ENCODE data around the gene VWA5B2.
A peak's percentile ranks its signal among the peaks of the same experiment; 100 is the strongest.
"Not testable (repeated sequence)": the region's sequence is repeated elsewhere in the genome, so short reads cannot be mapped to it uniquely, and the experiment has no call there.

The VWA5B2 gene

DNA sequence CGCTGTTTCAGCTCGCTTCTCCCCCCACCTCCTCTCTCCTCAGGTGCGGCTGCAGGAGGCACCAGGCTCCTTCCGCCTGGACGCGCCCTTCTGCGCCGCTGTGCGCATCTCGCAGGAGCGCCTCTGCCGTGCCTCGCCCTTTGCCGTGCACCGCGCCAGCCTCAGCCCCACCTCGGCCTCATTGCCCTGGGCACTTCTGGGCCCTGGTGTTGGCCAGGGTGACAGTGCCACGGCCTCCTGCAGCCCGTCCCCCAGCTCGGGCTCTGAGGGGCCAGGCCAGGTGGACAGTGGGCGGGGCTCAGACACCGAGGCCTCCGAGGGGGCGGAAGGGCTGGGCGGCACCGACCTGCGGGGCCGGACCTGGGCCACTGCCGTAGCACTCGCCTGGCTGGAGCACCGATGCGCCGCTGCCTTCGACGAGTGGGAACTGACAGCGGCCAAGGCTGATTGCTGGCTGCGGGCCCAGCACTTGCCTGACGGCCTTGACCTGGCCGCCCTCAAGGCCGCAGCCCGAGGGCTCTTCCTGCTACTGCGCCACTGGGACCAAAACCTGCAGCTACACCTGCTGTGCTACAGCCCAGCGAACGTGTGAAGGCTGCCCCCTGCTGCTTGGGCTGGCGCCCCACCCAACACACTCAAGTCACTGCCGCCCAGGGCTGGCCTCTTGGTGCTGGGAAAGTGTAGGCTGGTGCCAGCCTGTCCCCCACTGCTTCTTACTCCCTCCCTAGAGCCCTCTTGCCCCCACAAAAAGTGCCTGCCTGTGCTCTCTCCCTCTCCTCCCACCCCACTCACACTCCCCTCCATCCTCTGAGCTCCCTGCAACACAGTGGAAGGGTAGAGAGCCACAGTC lies 12.3 kb downstream of the VWA5B2 start:
- no peak for DNase-seq (ENCODE audit: low read depth, low spot score)

DNA sequence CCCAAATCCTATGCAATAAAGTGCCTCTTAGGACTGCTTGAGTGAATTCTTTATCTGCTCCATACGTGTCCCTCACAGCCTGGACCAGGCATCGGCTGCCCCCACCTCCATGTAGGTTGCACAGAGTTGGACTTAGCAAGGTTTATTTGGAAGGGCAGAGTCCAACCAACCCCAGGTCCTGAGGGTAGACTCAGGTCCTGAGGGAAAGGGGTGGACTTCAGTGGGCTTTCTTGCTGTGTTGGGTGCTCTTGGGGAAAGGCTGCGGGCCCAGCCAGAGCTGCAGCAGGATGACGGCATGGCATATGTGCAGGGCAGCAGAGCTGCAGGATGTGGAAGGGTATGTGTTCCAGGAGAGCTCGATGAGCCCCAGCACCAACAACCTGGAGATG lies 12.9 kb downstream of the VWA5B2 start:
- no peak for DNase-seq (ENCODE audit: low read depth, low spot score)

DNA sequence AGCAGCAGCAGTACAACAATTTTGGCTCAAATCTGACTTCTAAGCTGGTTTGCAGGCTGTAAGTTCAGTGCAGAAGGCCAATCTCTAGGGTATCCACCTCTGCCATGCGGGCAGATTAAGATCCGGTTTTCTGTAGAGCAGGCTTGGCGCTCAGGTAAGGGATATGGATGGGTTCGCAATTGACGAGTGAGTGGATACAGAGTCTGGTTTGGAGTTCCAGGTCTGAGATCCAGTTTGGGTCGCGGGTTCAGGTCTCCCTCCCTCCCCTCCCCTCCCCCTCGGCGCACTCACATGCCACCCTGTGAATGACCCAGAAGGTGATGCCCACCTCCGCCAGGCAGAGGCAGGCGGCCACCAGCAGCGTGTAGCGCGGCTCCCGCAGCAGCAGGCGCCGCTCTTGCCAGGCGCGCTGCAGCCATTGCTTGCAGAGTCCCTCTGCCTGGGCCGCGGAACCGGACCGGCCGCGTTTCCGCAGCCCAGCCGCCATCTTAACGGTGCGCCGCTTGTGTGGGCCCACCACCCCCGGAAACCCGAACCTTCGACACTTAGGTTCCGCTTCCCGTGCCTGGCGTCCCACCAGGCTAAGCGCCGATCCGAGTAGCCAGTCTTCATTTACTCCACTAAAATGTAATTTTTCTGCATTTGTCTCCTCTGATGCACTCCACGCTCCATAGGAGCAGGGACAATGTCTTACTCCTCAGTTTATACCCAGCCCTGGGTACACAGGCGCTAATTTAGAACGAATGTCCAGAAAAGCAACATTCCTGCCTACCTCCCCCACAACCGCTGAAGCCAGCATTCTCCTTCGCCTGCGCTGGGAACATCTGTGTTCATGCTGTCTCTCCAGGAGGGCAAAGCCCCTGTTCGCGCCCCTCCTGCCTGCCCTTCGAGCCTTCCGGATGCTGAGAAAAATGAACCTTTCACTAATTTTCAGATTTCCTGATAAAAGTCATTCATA lies 19.3 kb downstream of the VWA5B2 start, which contains the start of gene ALG3:
Gene ALG3 (minus strand): TSS at position 509 of the 958 bp plus-strand sequence. CDS start 22 bp downstream, at position 487.
- DNase-seq (ENCODE audit: low read depth, low spot score), result peak; percentile 61

DNA sequence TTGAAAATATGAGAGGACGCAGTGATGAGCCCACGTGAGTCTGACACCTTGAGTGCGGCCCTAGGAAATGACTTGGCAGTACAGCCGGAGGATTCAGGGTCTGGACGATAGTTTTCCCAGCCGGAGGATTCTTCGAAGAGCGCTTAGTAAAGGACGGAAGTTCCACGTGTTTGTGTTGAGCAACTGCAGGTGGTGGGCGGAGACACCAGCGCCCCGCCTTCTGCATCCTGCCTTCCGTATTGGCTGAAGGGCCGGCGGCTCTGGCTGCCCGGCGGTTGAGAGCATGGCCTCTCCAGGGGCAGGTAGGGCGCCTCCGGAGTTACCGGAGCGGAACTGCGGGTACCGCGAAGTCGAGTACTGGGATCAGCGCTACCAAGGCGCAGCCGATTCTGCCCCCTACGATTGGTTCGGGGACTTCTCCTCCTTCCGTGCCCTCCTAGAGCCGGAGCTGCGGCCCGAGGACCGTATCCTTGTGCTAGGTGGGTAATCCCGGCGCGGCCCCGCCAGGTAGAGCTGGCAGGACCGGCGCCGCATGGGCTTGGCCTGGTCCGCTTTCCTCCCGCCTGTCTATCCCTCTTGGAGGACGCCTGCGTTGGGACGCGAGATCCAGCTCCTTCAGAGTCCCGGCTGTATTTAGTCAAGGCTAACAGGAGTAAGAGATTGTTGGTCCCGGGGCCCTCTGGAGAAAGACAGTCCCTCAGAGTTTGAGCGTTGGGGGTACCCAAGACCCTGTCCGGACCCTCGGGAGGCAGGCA lies 20.2 kb downstream of the VWA5B2 start, which contains the start of gene EEF1AKMT4:
Gene EEF1AKMT4 (plus strand): TSS at position 261 of the 755 bp plus-strand sequence. CDS start 23 bp downstream, at position 284.
- DNase-seq (ENCODE audit: low read depth, low spot score), result peak; percentile 89

DNA sequence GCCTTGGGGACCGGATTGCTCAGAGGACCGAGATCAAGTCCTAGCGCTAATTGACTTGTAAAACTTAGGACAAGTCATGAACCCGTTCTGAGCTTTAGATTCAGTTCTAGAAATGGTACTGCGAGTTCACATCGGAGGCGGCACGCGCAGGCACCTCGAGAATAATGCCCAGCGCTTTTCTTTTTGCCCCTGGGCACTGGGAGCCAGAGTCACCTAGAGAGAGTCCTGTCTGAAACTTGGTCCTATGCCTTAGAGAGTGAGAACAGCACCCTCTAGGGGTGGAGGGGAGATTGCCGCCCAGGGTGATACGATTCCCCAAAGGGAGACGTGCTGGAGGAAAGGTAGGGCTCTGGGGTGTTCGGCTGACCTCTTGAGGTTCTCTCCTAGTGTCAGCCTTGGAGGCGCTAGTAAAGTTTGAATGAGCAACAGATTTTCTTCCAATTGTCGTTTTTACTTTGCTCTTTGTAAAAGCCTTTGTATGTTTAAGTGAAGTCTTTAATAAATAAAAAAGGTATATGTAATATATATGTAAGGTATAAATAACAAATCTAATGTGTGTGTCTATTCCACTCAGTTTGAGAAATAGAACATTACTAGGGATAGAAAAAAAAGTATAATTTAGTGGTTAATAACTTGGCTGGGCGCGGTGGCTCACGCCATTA lies 20.9 kb downstream of the VWA5B2 start:
- peak; percentile 44 for DNase-seq (ENCODE audit: low read depth, low spot score)

DNA sequence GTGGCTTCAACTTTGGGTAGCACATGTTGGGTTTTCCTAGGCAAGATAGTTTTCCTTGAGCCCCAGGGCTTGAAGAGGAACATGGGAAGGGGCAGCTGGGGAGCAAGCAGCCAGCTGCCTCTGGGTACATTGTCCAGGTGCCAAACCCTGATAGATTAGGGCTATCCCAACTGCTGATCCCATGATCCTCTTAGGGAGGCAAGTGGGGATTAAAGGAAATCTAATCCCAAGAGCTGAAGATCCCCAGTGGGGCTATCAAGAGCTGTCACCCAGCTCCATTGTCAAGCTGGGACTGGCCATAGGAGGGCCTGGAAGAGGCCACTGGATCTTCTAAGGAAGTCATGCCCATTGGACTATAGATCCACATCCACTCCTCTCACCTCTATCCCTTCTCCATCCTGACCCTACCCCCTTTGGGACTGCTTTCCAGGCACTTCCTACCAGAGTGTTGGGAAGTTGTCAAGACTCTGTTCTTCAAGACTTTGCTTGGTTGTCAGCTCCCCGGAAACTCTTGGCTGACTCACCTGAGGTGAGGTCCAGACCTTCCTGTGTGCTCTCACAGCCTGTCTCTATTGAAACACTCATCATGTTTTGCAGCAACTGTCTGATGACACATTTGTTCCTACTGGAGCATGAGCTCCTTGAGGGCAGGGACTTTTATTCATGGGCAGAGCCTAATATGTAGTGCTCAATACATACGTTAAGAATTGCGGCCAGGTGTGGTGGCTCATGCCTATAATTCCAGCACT lies 26.1 kb downstream of the VWA5B2 start:
- DNase-seq (ENCODE audit: low read depth, low spot score), result no peak

DNA sequence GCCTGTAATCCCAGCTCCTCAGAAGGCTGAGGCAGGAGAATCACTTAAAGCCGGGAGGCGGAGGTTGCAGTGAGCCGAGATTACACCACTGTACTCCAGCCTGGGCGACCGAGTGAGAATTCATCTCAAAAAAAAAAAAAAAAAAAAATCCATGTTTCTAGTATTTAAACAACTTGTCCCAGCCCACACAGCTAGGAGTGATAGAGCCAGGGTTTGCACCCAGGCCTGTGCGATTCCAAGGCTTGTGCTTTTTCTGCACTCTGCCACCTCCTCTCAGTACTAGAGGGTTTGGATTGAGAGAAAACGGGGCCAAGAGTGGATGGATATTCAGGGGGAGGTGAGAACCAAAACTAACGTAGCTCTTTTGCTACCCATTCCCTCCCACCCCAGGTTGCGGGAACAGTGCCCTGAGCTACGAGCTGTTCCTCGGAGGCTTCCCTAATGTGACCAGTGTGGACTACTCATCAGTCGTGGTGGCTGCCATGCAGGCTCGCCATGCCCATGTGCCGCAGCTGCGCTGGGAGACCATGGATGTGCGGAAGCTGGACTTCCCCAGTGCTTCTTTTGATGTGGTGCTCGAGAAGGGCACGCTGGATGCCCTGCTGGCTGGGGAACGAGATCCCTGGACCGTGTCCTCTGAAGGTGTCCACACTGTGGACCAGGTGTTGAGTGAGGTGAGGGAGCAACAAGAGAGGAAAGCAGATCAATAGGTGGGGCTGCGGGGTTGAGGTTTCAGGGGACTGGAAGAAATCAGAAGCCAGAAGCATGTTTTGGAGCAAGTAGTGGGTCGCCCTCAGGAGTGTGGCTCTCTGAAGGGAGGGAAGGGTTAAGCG lies 27.9 kb downstream of the VWA5B2 start:
- DNase-seq (ENCODE audit: low read depth, low spot score), result no peak

DNA sequence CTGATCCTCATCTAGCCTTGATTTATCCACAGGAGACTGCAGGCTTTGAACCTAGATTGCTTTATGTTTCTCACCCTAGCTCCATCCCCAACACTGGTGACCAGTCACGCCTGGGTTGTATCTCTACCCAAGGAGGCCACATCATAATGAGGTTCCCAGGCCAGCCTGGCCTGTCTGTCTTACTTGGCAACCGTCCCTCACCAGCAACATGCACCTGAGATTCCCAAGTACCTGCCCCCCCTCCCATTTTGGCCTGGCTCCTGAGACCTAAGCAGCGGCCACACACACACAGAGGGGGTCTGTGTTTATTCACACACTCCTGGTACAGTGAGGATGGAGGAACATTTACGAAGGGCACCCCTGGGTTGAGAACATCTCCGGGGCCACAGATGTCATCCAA lies 29.5 kb downstream of the VWA5B2 start:
- no peak for DNase-seq (ENCODE audit: low read depth, low spot score)

DNA sequence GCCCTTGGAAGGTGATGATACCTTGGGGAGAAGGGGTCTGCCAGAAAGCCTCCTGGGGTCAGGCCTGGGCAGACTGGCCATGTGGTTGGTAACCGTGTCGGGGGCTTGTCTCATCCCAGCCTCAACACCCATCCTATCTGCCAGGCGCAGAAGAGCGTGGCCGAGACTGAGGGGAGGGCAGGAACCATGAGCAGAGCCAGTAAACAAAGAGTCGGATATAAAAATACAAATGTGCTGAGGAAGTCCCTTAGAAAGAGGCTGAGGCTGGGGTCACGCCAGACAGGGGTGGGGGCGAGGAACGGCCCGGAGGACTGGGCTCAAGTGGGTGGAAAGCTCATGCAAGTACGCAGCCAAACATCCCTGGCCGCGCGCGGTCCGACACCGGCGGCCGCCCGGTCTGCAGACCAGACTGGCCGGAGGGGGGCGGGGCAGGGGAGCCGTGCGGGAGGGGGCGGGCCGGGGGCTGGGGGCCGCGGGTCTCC lies 30.1 kb downstream of the VWA5B2 start:
- no peak for DNase-seq (ENCODE audit: low read depth, low spot score)

DNA sequence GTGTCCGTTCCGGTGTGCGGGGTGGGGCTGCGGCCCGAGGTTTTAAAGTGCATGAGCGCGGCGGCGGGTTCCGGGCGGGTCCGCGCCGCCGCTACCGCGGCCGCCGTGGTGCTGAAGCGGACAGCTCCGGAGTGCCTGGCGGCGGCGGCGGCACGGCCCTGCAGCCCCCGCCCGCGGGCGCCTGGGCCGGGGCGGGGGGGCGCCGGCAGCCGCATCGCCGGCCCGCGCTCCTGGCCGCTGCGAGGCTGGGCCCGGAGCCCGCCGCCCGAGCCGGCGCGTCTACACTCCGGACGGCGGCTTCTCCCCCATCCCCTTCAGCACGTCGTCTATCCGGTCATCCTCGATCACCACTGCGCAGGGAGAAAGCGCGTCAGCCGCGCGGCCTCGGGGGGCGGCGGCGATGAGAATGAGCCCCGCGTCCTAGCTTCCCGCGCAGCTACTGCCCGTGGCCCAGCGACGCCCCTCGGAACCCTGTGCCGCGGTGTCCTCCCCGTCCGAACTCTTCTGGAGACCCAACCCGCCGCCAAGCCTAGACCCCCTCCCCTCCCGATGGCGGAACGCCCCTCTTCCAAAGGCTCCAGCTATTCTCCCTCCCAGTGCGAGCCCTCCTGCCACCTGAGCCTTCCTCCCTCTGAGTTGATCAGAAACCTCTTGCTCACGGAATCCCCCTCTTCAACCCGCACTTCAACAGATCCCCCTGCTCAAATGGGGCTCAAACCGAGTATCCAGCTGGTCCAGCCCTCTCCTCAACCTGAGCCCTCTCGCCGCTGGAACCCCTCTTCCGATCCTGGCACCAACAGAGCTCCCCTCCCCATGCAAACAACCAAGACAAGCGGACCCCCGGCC lies 30.7 kb downstream of the VWA5B2 start:
- no peak for DNase-seq (ENCODE audit: low read depth, low spot score)

DNA sequence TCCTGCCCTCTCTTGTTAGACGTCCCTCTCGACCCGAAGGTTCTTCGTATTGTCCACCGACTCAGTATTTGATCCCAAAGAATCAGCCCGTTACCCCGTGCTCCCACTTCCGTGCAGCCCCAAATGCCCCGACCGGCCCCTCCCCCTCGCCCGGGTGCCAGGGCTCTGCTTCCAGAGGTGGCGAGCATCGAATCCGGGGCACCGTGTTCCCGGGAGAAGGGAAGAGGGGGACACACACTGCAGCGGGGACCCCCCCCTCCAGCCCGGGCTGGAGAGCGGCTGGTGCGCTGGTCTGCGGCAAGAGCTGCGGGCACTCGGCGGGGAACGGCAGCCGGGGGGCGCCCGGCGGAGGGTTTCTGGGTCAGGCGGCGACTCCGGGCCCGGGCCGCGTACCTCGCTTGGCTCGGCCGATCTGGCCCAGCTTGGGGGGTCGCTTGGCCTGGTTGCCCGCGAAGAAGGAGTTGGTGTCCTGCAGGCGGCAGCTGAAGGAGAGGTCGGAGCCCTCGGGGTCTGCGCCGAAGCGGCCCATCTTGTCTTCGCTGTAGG lies 31.4 kb downstream of the VWA5B2 start:
- DNase-seq (ENCODE audit: low read depth, low spot score), result no peak

DNA sequence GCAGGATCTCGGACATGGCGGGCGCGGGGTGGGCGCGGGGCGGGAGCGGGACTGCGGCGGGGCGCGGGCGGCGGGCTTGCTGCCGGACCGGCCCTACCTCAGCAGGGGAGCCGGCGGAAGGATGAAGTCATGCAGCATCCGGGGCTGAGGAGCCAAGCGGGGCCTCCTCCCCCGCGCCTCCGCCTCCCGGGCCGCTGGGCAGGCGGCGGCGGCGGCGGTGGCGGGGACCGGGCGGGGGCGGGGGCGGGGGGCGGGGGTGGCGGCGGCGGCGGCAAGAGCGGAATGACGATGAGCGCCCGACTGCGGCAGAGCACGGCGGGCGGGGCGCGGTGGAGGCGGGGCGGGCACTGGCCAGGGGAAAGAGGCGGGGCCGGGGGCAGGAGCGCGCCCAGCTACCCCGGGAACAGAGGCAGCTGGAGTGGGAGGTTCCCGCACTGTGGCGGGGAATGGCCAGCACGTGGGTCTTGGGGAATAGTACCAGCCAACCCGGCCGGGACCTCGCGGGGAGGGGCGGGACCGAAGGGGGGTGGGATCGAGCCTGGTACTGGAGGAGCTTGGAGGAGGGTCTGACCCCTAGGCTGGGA lies 32.0 kb downstream of the VWA5B2 start, which contains the start of gene CAMK2N2:
Gene CAMK2N2 (minus strand): TSS at position 284 of the 584 bp plus-strand sequence. CDS start 268 bp downstream, at position 16.
- DNase-seq (ENCODE audit: low read depth, low spot score), result no peak

DNA sequence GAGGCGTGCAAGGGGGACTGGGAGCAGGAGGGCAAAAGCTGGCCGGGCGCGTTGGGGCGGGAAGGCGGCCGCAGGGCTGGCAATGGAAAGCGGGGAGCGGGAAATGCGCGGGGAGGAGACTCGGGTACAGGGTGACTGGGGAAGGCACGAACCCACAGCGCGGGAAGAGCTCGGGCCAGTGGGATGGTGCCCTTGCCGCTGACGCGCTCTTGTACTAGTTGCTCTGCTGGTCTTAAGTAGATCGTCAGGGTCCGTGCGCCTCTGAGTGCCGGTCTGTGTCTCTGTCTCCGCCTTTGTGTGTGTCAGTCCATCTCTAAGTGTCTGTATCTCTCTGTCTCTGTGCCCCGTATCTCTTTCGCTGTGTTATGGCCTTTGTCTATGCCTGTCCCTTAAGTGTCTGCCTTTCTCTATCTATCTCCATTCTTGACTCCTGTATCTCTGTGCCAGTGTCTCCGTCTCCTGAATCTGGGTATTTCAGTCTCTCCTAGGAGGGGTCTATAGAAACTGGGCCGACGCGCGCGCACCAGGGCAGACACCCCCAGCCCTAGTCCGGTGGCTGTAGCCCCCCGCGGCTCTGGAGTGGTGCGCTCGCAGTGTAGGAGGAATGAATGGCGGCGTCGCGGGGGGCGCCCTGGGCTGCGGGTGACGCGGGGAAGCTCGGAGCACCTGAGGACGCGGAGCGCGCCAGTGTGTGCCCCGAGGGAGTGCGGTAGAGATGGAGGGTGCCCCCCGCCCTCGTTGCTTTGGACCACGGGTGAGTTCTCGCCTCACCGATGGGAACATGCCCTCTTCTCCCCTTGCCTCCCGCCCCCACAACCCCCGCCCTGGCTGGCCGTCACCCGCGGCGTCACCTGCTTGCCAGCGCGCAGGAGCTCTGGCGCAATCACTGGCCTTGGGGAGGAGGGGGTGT lies 32.7 kb downstream of the VWA5B2 start:
- DNase-seq (ENCODE audit: low read depth, low spot score), result no peak

DNA sequence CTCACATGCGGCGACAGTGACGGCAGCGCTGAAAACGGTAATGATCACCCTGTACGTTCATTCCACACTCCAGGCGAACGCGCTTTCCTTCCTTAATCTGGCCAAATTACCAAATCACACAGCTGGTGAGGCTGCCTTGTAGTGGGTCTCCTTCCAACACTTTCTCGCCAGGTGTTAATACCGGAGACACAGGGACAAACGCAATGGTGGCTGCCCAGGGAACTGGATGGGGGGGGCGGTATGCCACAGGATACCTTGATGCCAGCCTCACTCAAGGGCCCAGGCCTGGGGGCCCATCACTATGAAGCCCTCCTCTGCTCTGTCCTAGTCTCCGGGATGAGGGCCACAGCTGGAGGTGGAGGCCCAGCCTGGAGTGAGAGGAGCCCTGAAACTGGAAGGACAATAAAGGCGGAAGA lies 33.4 kb downstream of the VWA5B2 start:
- no peak for DNase-seq (ENCODE audit: low read depth, low spot score)

DNA sequence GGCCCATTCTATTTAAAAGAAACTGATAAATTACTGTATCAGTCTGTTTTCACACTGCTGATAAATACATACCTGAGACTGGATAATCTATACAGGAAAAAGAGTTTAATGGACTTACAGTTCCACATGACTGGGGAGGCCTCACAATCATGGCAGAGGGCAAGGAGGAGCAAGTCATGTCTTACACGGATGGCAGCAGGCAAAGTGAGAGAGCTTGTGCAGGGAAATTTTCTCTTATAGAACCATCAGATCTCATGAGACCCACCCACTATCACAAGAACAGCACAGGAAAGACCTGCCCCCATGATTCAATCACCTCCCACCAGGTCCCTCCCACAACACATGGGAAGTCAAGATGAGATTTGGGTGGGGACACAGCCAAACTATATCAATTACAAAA lies 37.9 kb downstream of the VWA5B2 start:
- not testable (repeated sequence) for DNase-seq (ENCODE audit: low read depth, low spot score)

DNA sequence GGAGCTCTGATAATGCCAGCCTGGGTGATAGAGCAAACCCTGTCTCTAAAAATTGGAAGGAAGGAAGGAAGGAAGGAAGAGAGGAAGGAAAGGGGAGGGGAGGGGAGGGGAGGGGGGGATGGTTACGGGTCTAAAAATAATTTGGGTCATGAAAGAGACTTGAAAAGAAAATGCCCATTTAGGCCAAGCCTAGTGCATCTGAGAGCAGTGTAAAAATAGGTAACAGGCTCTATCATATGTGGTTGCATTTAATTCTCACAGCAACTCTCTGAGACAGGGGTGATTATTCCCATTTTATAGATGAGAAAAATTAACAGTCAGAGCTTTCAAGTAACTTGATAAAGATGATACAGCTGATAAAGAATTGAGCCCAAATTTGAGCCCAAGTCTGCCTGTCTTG lies 42.9 kb downstream of the VWA5B2 start:
- DNase-seq (ENCODE audit: low read depth, low spot score), result no peak

DNA sequence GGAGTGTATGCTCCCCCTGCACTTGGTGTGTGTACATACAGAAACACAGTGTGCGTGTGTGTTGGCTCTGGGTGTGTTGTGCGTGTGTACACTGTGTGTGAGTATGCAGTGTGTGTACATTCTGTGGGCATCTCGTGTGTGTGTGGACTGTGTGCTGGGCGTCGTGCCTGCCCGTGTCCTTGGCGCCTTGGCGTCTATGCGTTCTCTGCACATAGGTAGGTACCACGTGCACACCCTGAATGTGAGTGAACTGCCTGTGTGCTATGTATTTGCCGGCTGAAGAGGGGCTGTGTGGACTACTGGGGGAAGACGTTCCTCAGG lies 46.0 kb downstream of the VWA5B2 start:
- DNase-seq (ENCODE audit: low read depth, low spot score), result no peak
